Subcutaneous adipose tissue (tissue), 4 donors: ENCODE data around the gene GRK3. TPM values are rescaled to one million over a fixed set of nuclear protein-coding genes. Genes with fewer than 3 reads are reported as not detected.

ENCODE experiments used
- CTCF ChIP-seq: fragments of 450-650 bp; IDR thresholded peaks from one replicate; pipeline ENCODE4 v1.5.1; 2016; ENCODE audit warnings: low read depth, mild to moderate bottlenecking, control low read depth, antibody characterized with exemption, moderate library complexity
- total RNA-seq, 4 donors: library from RNA; depleted of rRNA; stranded (reverse); fragments of >200 nt; gene quantifications; one replicate each; pipeline ENCODE4 v1.1.0, GENCODE V29; 2016

GRK3 gene
- total RNA-seq, 4 donors from 2014 or later = 33.3 to 46.9 (median 41.2) TPM

GRCh38 chr22:25540908-25541660 is 23.4 kb upstream of the GRK3 start:
- no peak for TF ChIP-seq CTCF

- TF ChIP-seq CTCF = no peak
Observed at GRCh38 chr22:25542191-25542590, 22.3 kb upstream of the GRK3 start.

- no peak for TF ChIP-seq CTCF
Observed at GRCh38 chr22:25542720-25543402, 21.6 kb upstream of the GRK3 start.

GRCh38 chr22:25545146-25545545 is 19.3 kb upstream of the GRK3 start:
- TF ChIP-seq CTCF = no peak

GRCh38 chr22:25545672-25546071 is 18.8 kb upstream of the GRK3 start:
- no peak for TF ChIP-seq CTCF

- TF ChIP-seq CTCF = no peak
Observed at GRCh38 chr22:25546242-25546641, 18.2 kb upstream of the GRK3 start.

- no peak for TF ChIP-seq CTCF
Observed at GRCh38 chr22:25546751-25547150, 17.7 kb upstream of the GRK3 start.
